NCI-H2081 treated with DMSO at 0.1 percent for 48 hours (cell line): Measurements from ENCODE around the gene ZNF708.
"Not testable (repeated sequence)": the region's sequence is repeated elsewhere in the genome, so short reads cannot be mapped to it uniquely, and the experiment has no call there.

Experiments used
- DNase-seq: peaks from one replicate; lab custom pipeline; 2025; lab: John Stamatoyannopoulos, UW

Gene ZNF708

DNA sequence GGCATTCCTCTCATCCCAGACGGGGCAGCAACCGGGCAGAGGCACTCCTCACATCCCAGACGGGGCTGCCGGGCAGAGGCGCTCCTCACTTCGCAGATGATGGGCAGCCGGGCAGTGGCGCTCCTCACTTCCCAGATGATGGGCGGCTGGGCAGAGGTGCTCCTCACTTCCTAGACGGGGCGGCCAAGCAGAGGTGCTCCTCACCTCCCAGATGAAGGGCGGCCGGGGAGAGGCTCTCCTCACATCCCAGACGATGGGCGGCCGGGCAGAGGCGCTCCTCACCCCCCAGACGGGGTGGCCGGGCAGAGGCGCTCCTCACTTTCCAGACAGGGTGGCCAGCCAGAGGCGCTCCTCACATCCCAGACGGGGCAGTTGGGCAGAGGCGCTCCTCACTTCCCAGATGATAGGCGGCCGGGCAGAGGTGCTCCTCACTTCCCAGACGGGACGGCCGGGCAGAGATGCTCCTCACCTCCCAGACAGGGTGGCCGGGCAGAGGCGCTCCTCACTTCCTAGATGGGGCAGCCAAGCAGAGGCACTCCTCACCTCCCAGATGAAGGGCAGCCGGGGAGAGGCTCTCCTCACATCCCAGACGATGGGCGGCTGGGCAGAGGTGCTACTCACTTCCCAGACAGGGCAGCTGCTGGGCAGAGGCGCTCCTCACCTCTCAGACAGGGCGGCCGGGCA, 68.9 kb downstream of the ZNF708 start:
- DNase-seq = no peak

DNA sequence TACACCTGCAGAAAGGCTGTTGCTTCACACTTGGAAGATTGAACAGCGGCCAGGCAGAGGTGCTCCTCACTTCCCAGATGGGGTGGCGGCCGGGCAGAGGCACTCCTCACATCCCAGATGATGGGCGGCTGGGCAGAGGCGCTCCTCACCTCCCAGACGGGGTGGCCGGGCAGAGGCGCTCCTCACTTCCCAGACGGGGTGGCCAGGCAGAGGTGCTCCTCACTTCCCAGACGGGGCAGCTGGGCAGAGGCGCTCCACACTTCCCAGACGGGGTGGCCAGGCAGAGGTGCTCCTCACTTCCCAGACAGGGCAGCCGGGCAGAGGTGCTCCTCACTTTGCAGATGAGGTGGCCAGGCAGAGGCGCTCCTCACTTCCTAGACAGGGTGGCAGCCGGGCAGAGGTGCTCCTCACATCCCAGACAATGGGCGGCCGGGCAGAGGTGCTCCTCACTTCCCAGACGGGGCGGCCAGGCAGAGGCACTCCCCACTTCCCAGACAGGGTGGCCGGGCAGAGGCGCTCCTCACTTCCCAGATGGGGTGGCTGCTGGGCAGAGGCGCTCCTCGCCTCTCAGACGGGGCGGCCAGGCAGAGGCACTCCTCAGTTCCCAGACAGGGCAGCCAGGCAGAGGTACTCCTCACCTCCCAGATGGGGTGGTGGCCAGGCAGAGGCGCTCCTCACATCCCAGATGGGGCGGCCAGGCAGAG, 69.6 kb downstream of the ZNF708 start:
- not testable (repeated sequence) for DNase-seq

DNA sequence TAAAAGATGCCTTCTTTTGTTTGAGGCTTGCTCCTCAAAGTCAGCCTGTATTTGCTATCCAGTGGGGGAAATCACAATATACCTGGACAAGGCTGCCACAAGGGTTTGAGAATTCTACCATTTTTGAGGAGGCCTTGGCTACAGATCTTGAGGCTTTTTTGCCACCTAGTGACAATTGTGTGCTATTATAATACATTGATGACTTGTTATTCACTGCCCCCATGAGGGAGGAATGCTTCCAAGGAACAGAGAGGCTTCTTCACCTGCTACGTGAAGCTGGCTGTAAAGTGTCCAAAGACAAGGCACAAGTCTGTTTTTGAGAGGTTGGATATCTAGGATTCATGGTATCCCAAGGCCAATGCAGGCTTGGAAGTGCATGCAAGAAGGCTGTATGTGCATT, 72.5 kb downstream of the ZNF708 start:
- DNase-seq = no peak
